Naive thymus-derived CD4-positive, alpha-beta T cell (primary cell): ENCODE data around the gene WTIP. TPM values are rescaled to one million over a fixed set of nuclear protein-coding genes. Genes with fewer than 3 reads are reported as not detected.
A peak's percentile ranks its signal among the peaks of the same experiment; 100 is the strongest.

Experiments
- ATAC-seq: fragments of 150-1000 bp; cut with Tn5 transposase; 2 replicates; pipeline ENCODE4 v1.10.0; 2021; ENCODE audit warnings: mild to moderate bottlenecking, moderate library complexity
- CTCF ChIA-PET: fragments of 350-600 bp; sonication (Branson Sonifier 250); formaldehyde crosslinking; loops from one replicate; lab custom pipeline; 2021; ENCODE audit warnings: antibody characterized with exemption; lab: Charles Lee
- POLR2A ChIA-PET: fragments of 350-600 bp; sonication (Branson Sonifier 250); formaldehyde crosslinking; loops from one replicate; lab custom pipeline; 2021; ENCODE audit warnings: antibody characterized with exemption, inconsistent platforms; lab: Charles Lee
- DNase-seq, 9 donors: peaks; one replicate each; pipeline versions ENCODE4 v3.0.0 to v3.0.0-alpha.2; 2020 to 2022; ENCODE audit warnings: mixed read lengths in 1 of 9
- H3K27ac ChIP-seq: one replicate; pipeline ENCODE4 v1.7.0; 2013; ENCODE audit warnings: mild to moderate bottlenecking, low read depth, low read length, moderate library complexity
- H3K27me3 ChIP-seq, 2 donors: one replicate each; pipeline ENCODE4 v1.7.0; 2013; ENCODE audit warnings: low read length in 2 of 2, mild to moderate bottlenecking in 2 of 2, moderate library complexity in 2 of 2; ENCODE audit not compliant: control insufficient read depth in 2 of 2, insufficient read depth in 2 of 2
- H3K36me3 ChIP-seq, 3 experiments: 1 replicate in 2 of 3; 2 replicates in 1 of 3; pipeline ENCODE4 v1.7.0; 2013; ENCODE audit warnings: low read length in 3 of 3, mild to moderate bottlenecking in 3 of 3, moderate library complexity in 1 of 3; ENCODE audit not compliant: insufficient read depth in 3 of 3, control insufficient read depth in 2 of 3
- H3K4me1 ChIP-seq, 2 donors: one replicate each; pipeline ENCODE4 v1.7.0; 2013; ENCODE audit warnings: low read length in 2 of 2, mild to moderate bottlenecking in 2 of 2, moderate library complexity in 1 of 2; ENCODE audit not compliant: control insufficient read depth in 2 of 2, insufficient read depth in 2 of 2
- H3K4me3 ChIP-seq: 2 replicates; pipeline ENCODE4 v1.7.0; 2013; ENCODE audit warnings: mild to moderate bottlenecking, low read length
- H3K9me3 ChIP-seq, 3 experiments: 1 replicate in 2 of 3; 2 replicates in 1 of 3; pipeline ENCODE4 v1.7.0; 2013; ENCODE audit warnings: low read length in 3 of 3; ENCODE audit not compliant: control insufficient read depth in 2 of 3
- H3K27ac Mint-ChIP-seq, 9 donors: one replicate each; pipeline ENCODE4 v1.8.0; 2020 to 2022; ENCODE audit warnings: mixed read lengths in 9 of 9, mild to moderate bottlenecking in 8 of 9, moderate library complexity in 5 of 9, inconsistent platforms in 2 of 9
- H3K27me3 Mint-ChIP-seq, 5 donors: one replicate each; pipeline ENCODE4 v1.8.0; 2021 to 2022; ENCODE audit warnings: mixed read lengths in 5 of 5, mild to moderate bottlenecking in 1 of 5
- H3K36me3 Mint-ChIP-seq, 5 donors: one replicate each; pipeline ENCODE4 v1.8.0; 2020 to 2022; ENCODE audit warnings: mixed read lengths in 5 of 5, mild to moderate bottlenecking in 3 of 5, inconsistent platforms in 1 of 5
- H3K4me1 Mint-ChIP-seq, 7 donors: one replicate each; pipeline ENCODE4 v1.8.0; 2020 to 2022; ENCODE audit warnings: mixed read lengths in 7 of 7, mild to moderate bottlenecking in 3 of 7, inconsistent platforms in 1 of 7
- H3K4me3 Mint-ChIP-seq, 10 donors: one replicate each; pipeline ENCODE4 v1.8.0; 2020 to 2022; ENCODE audit warnings: mild to moderate bottlenecking in 10 of 10, mixed read lengths in 10 of 10, moderate library complexity in 6 of 10, inconsistent platforms in 2 of 10
- H3K9me3 Mint-ChIP-seq, 11 donors: one replicate each; pipeline ENCODE4 v1.8.0; 2020 to 2022; ENCODE audit warnings: mixed read lengths in 11 of 11, mild to moderate bottlenecking in 4 of 11, inconsistent platforms in 1 of 11, moderate library complexity in 1 of 11
- intact Hi-C, 2 donors: fragments of 100-400 bp; cut with micrococcal nuclease; formaldehyde crosslinking; loops; one replicate each; pipeline ENCODE4 v1.15.1; 2023
- polyA plus RNA-seq, 2 donors: library from polyadenylated mRNA; unstranded; fragments of 300-500 nt; fragmentation: Illumina TruSeq; gene quantifications; one replicate each; pipeline ENCODE4 v1.2.3, GENCODE V29; 2021
- total RNA-seq, 6 experiments: library from RNA in 5 of 6; stranded (reverse) in 5 of 6; gene quantifications; 1 replicate in 5 of 6; 2 replicates in 1 of 6; pipeline ENCODE4 v1.2.3 and lab custom pipeline; 2021 to 2026

WTIP gene
- total RNA-seq: under 1 TPM; 0.08 to 0.77 (median 0.22) TPM
- polyA plus RNA-seq: not detected
- 1.6 reads per million, percentile 5 among the genes with 10 or more reads in this experiment for total RNA-seq (lab: John Stamatoyannopoulos, UW)

GRCh38 chr19:34480971-34481841, at the start of gene WTIP:
Gene WTIP, plus strand, starts transcription at chr19:34481758. Its CDS starts 217 bp downstream, at chr19:34481975.
- intact Hi-C loops: no loop called here
- no peaks in the 10 kb centered on the region for H3K36me3 ChIP-seq
- Mint-ChIP-seq H3K9me3 (peaks cover 0 to 2% (median 0%) of the 10 kb centered on the region in 11 donors), H3K36me3 (no peaks in the 10 kb centered on the region), H3K4me3 (peak within 1 kb of the TSS in 5 of 10 donors; percentile 39 to 84 (median 53)), H3K27ac (no peak within 1 kb of the TSS), H3K4me1 (peaks cover 0 to 9% (median 3%) of the 10 kb centered on the region in 7 donors), H3K27me3 (peaks cover 31 to 57% (median 44%) of the 10 kb centered on the region in 5 donors)
- no peak within 1 kb of the TSS for H3K4me3 ChIP-seq
- POLR2A ChIA-PET: no interaction called here
- H3K27ac ChIP-seq: no peak within 1 kb of the TSS
- no peaks in the 10 kb centered on the region for H3K4me1 ChIP-seq
- CTCF ChIA-PET: no interaction called here
- H3K9me3 ChIP-seq: no peaks in the 10 kb centered on the region
- ATAC-seq (no peak), DNase-seq (no peak)
- H3K27me3 ChIP-seq: no peaks in the 10 kb centered on the region

GRCh38 chr19:34432797-34433196, 48.8 kb upstream of the WTIP start:
- H3K36me3 ChIP-seq: peaks cover 10 to 51% (median 13%) of the 10 kb centered on the region in 3 experiments
- no peaks in the 10 kb centered on the region for H3K9me3 Mint-ChIP-seq
- H3K4me3 ChIP-seq: no peak overlapping the region
- H3K27ac ChIP-seq: no peak overlapping the region
- intact Hi-C loops: loop anchor here in 1 of 2 donors (5.0 kb wide), 2 partner anchors 160 to 310 kb away; no protein-coding TSS in a partner anchor
- H3K27me3 ChIP-seq: no peaks in the 10 kb centered on the region
- H3K4me1 Mint-ChIP-seq: peaks cover 24 to 58% (median 46%) of the 10 kb centered on the region in 7 donors
- H3K27ac Mint-ChIP-seq: peak overlapping the region in 4 of 9 donors; percentile 11 to 30 (median 16)
- ATAC-seq (no peak), DNase-seq (no peak)
- H3K27me3 Mint-ChIP-seq: no peaks in the 10 kb centered on the region
- ChIA-PET CTCF (no interaction called here), POLR2A (interaction anchor here (0.9 kb wide), 1 partner anchor 28 kb away, joined by 3 read pairs; no protein-coding TSS in a partner anchor)
- H3K4me1 ChIP-seq: peaks cover 12 to 13% of the 10 kb centered on the region in 2 donors
- H3K4me3 Mint-ChIP-seq: no peak overlapping the region
- peaks cover 4 to 19% (median 13%) of the 10 kb centered on the region in 5 donors for H3K36me3 Mint-ChIP-seq
- no peaks in the 10 kb centered on the region for H3K9me3 ChIP-seq

- peaks cover 16 to 24% (median 19%) of the 10 kb centered on the region in 7 donors for H3K4me1 Mint-ChIP-seq
- DNase-seq (no peak), ATAC-seq (no peak)
- Histone ChIP-seq H3K4me1 (no peaks in the 10 kb centered on the region), H3K36me3 (peaks cover 17 to 75% (median 17%) of the 10 kb centered on the region in 3 experiments), H3K4me3 (no peak overlapping the region), H3K27me3 (no peaks in the 10 kb centered on the region), H3K27ac (no peak overlapping the region), H3K9me3 (no peaks in the 10 kb centered on the region)
- H3K27me3 Mint-ChIP-seq: no peaks in the 10 kb centered on the region
- peaks cover 0 to 2% (median 0%) of the 10 kb centered on the region in 11 donors for H3K9me3 Mint-ChIP-seq
- no peak overlapping the region for H3K27ac Mint-ChIP-seq
- intact Hi-C loops: no loop called here
- ChIA-PET CTCF (no interaction called here), POLR2A (no interaction called here)
- H3K4me3 Mint-ChIP-seq: no peak overlapping the region
- peaks cover 4 to 26% (median 18%) of the 10 kb centered on the region in 5 donors for H3K36me3 Mint-ChIP-seq
These were observed 44.8 kb upstream of the WTIP start for GRCh38 chr19:34436716-34437115.

- ATAC-seq (no peak), DNase-seq (no peak)
- H3K27me3 ChIP-seq: no peaks in the 10 kb centered on the region
- H3K36me3 ChIP-seq: peaks cover 22 to 84% (median 41%) of the 10 kb centered on the region in 3 experiments
- Mint-ChIP-seq H3K9me3 (no peaks in the 10 kb centered on the region), H3K4me1 (peaks cover 0 to 24% (median 4%) of the 10 kb centered on the region in 7 donors), H3K27me3 (no peaks in the 10 kb centered on the region), H3K4me3 (no peak overlapping the region), H3K27ac (peak overlapping the region in 5 of 9 donors; percentile 15 to 76 (median 55)), H3K36me3 (peaks cover 22 to 59% (median 40%) of the 10 kb centered on the region in 5 donors)
- H3K27ac ChIP-seq: no peak overlapping the region
- H3K4me1 ChIP-seq: peaks cover 0 to 4% of the 10 kb centered on the region in 2 donors
- H3K9me3 ChIP-seq: no peaks in the 10 kb centered on the region
- intact Hi-C loops: no loop called here
- ChIA-PET CTCF (no interaction called here), POLR2A (interaction anchor here (0.5 to 0.7 kb wide), 2 partner anchors 22 to 75 kb away, joined by 3 read pairs; no protein-coding TSS in a partner anchor)
- no peak overlapping the region for H3K4me3 ChIP-seq
These were observed 33.4 kb upstream of the WTIP start for GRCh38 chr19:34448191-34448590.

DNA sequence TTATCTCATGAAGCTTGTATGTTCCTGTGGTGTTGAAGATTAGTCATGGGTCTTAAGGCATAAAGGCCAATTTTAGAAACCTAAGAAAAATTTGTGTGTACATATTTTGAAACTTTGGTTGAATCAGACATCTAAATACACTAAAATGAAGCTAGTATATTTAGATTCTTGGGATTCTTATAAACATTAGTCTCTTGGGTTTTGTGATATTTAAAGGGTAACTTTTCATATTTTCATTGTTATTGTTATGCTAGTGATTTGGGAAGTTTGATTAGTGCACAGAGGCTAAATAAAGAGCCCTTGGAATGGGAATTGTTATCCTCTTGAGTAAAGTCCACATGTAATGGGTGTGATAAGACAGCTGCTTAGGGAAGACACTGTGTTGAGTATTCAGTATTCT, 28.8 kb upstream of the WTIP start:
- H3K27me3 ChIP-seq: no peaks in the 10 kb centered on the region
- H3K36me3 ChIP-seq: peaks cover 19 to 70% (median 30%) of the 10 kb centered on the region in 3 experiments
- ATAC-seq (no peak), DNase-seq (no peak)
- Mint-ChIP-seq H3K9me3 (no peaks in the 10 kb centered on the region), H3K27me3 (no peaks in the 10 kb centered on the region), H3K4me3 (no peak overlapping the region), H3K36me3 (peaks cover 7 to 57% (median 25%) of the 10 kb centered on the region in 5 donors), H3K27ac (peak overlapping the region in 2 of 9 donors; percentile 33 to 45), H3K4me1 (peaks cover 0 to 9% (median 3%) of the 10 kb centered on the region in 7 donors)
- H3K4me1 ChIP-seq: peaks cover 0 to 4% of the 10 kb centered on the region in 2 donors
- CTCF ChIA-PET: interaction anchor here (0.9 to 1.2 kb wide), 2 partner anchors 21 to 25 kb away, joined by 3 read pairs; partner anchors contain the start of gene UBA2
- H3K9me3 ChIP-seq: no peaks in the 10 kb centered on the region
- H3K4me3 ChIP-seq: no peak overlapping the region
- intact Hi-C loops: no loop called here
- H3K27ac ChIP-seq: no peak overlapping the region
- POLR2A ChIA-PET: no interaction called here

DNA sequence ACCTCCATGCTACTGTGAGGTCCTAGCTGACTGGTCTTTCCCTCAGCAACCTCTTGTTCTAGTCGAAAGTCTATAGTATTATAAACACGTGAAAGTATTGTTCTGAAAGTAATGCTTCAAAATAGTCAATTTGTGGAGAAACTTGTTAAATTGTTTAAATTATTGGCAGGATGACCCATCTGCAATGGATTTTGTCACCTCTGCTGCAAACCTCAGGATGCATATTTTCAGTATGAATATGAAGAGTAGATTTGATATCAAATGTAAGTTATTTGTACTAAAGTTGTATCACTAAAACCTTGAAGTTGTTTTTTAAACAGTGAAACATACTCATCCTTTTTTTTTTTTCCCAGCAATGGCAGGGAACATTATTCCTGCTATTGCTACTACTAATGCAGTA, 27.5 kb upstream of the WTIP start:
- Histone ChIP-seq H3K36me3 (peaks cover 20 to 71% (median 36%) of the 10 kb centered on the region in 3 experiments), H3K4me3 (no peak overlapping the region), H3K9me3 (no peaks in the 10 kb centered on the region), H3K4me1 (peaks cover 0 to 4% of the 10 kb centered on the region in 2 donors), H3K27me3 (no peaks in the 10 kb centered on the region), H3K27ac (no peak overlapping the region)
- no peak for DNase-seq
- ChIA-PET POLR2A (no interaction called here), CTCF (no interaction called here)
- no peaks in the 10 kb centered on the region for H3K27me3 Mint-ChIP-seq
- no peak for ATAC-seq
- peaks cover 0 to 7% (median 2%) of the 10 kb centered on the region in 7 donors for H3K4me1 Mint-ChIP-seq
- peaks cover 7 to 56% (median 22%) of the 10 kb centered on the region in 5 donors for H3K36me3 Mint-ChIP-seq
- intact Hi-C loops: no loop called here
- peak overlapping the region in 1 of 9 donors; percentile 18 for H3K27ac Mint-ChIP-seq
- no peak overlapping the region for H3K4me3 Mint-ChIP-seq
- H3K9me3 Mint-ChIP-seq: no peaks in the 10 kb centered on the region
